RKO (cell line): ENCODE measurements around the gene PCSK2.

ENCODE experiments used
- DNase-seq: peaks from one replicate; pipeline ENCODE4 v3.0.0-alpha.2; 2016; ENCODE audit warnings: low spot score

PCSK2 gene

DNA sequence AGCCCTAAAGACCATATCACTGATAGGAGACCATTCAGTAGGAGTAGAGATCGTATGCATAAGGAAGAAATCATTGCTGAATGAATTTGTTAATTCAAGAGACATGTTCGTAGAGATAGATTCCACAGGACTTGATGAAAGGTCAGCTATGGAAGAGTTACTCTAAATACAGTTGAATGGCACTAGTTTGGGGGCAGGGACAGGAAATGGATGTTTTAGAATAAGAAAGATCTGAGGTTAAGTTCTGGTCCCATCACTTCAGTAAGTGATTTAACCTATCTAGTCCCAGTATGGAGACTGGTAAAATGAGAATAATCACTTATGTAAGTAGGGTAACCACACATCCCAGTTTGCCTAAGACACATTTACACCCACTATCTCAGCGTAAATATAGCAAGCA is 307.2 kb downstream of the PCSK2 start:
- no peak for DNase-seq
